ENCODE data around the gene GAL3ST2.

GAL3ST2 gene

GRCh38 chr2:241808721-241809382 lies 32.2 kb downstream of the GAL3ST2 start, which contains the start of gene NEU4:
TSS of gene NEU4 (plus strand) at chr2:241809193. CDS start at chr2:241814485, 5,292 bp downstream.
- Histone ChIP-seq H3K4me1 (ENCODE audit: control insufficient read depth, low read depth, low read length) (peaks cover 14% of the 10 kb centered on the region), H3K27ac (ENCODE audit: low read length) (no peak within 1 kb of the TSS), H3K9ac (ENCODE audit: low read length) (no peak within 1 kb of the TSS), H3K4me3 (ENCODE audit: low read length) (no peak within 1 kb of the TSS), H3K27me3 (ENCODE audit: control insufficient read depth, insufficient read depth, low read length) (peaks cover 37% of the 10 kb centered on the region), H3K36me3 (ENCODE audit: control insufficient read depth, low read depth, low read length) (no peaks in the 10 kb centered on the region), H3K9me3 (ENCODE audit: control insufficient read depth, low read depth, low read length) (no peaks in the 10 kb centered on the region)

GRCh38 chr2:241809383-241810306 lies 33.0 kb downstream of the GAL3ST2 start:
- Histone ChIP-seq H3K36me3 (ENCODE audit: control insufficient read depth, low read depth, low read length) (no peaks in the 10 kb centered on the region), H3K27ac (ENCODE audit: low read length) (no peak overlapping the region), H3K9me3 (ENCODE audit: control insufficient read depth, low read depth, low read length) (no peaks in the 10 kb centered on the region), H3K9ac (ENCODE audit: low read length) (no peak overlapping the region), H3K4me1 (ENCODE audit: control insufficient read depth, low read depth, low read length) (peaks cover 9% of the 10 kb centered on the region), H3K4me3 (ENCODE audit: low read length) (no peak overlapping the region), H3K27me3 (ENCODE audit: control insufficient read depth, insufficient read depth, low read length) (peaks cover 29% of the 10 kb centered on the region)

- H3K9me3 ChIP-seq (ENCODE audit: control insufficient read depth, low read depth, low read length), result no peaks in the 10 kb centered on the region
- peaks cover 25% of the 10 kb centered on the region for H3K27me3 ChIP-seq (ENCODE audit: control insufficient read depth, insufficient read depth, low read length)
- peaks cover 6% of the 10 kb centered on the region for H3K4me1 ChIP-seq (ENCODE audit: control insufficient read depth, low read depth, low read length)
- no peak overlapping the region for H3K27ac ChIP-seq (ENCODE audit: low read length)
- H3K4me3 ChIP-seq (ENCODE audit: low read length), result no peak overlapping the region
- H3K36me3 ChIP-seq (ENCODE audit: control insufficient read depth, low read depth, low read length), result no peaks in the 10 kb centered on the region
- H3K9ac ChIP-seq (ENCODE audit: low read length), result no peak overlapping the region
These were observed 33.9 kb downstream of the GAL3ST2 start for GRCh38 chr2:241810307-241811200.

DNA sequence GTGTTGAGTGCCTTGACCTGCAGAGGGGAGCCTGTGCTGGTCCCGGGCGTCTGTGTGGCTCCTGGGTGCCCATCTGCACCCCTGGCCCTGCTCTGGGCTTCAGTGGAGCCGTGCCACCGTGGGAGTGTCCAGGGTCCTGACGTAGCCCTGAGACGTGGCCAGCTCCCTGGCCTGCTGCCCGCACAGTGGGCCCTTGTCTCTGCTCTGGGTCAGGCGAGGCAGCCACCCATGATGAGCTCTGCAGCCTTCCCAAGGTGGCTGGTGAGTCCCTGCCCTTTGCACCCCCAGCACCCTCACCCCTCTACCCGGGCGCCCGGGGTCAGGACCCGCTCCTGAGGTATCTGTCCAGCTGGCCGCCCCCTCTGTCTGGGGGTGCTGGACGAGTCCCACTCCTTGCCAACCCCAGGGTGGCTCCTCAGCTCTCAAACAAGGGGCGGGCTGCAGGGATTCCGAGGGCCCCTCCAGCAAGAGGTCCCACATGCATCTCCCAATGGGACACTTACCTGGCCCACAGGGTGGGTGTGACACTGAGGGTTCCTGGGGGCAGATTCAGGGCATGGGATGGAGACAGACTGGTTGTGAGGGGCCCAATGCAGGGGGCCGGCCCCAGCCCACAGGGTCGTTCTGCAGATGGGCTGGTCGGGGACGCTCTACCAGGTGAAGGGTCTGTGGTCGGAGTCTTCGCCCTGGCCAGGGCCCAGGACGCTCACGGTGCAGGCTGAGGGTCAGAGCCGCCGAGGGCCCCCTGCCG lies 34.8 kb downstream of the GAL3ST2 start:
- Histone ChIP-seq H3K9ac (ENCODE audit: low read length) (no peak overlapping the region), H3K27me3 (ENCODE audit: control insufficient read depth, insufficient read depth, low read length) (peaks cover 25% of the 10 kb centered on the region)

DNA sequence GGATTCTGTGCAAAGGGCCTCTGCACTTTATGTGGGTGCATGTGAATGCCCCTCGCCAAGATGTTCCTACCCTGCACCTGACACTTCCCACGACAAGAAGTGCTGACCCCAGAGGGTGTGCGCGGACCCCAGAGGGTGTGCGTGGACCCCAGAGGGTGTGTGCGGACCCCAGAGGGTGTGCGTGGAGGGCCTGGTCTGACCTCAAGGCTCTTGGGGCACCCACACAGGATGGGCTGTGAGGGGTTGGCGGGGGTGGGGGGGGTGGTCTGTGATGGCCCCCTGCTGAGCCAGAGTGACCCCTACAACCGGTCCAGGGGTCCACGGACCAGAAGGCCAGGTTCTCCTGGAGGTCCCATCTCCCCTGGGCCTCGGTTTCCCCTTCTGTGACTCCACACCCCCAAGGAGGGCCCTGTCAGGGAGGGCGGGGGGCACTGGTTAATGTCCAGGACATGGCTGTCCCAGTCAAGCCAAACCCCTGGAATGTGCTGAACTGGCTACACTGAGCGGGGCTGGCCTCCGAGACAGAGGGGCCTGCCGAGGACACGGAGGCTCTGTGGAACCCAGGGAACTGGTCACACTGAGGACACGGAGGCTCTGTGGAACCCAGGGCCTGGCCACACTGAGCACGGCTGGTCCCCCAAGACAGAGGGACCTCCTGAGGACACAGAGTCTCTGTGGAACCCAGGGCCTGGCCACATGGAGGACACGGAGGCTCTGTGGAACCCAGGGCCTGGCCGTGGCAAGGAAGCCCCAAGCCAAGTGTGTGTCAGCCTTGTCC lies 35.5 kb downstream of the GAL3ST2 start:
- Histone ChIP-seq H3K36me3 (ENCODE audit: control insufficient read depth, low read depth, low read length) (no peaks in the 10 kb centered on the region), H3K27ac (ENCODE audit: low read length) (no peak overlapping the region), H3K4me3 (ENCODE audit: low read length) (no peak overlapping the region), H3K9ac (ENCODE audit: low read length) (no peak overlapping the region), H3K9me3 (ENCODE audit: control insufficient read depth, low read depth, low read length) (no peaks in the 10 kb centered on the region), H3K27me3 (ENCODE audit: control insufficient read depth, insufficient read depth, low read length) (peaks cover 25% of the 10 kb centered on the region), H3K4me1 (ENCODE audit: control insufficient read depth, low read depth, low read length) (peaks cover 6% of the 10 kb centered on the region)

More for the DNA sequence above, 34.8 kb downstream of the GAL3ST2 start:
- Histone ChIP-seq H3K9me3 (ENCODE audit: control insufficient read depth, low read depth, low read length) (no peaks in the 10 kb centered on the region), H3K4me3 (ENCODE audit: low read length) (no peak overlapping the region), H3K4me1 (ENCODE audit: control insufficient read depth, low read depth, low read length) (peaks cover 6% of the 10 kb centered on the region), H3K36me3 (ENCODE audit: control insufficient read depth, low read depth, low read length) (no peaks in the 10 kb centered on the region), H3K27ac (ENCODE audit: low read length) (no peak overlapping the region)

- no peak overlapping the region for H3K4me3 ChIP-seq (ENCODE audit: low read length)
- no peak overlapping the region for H3K9ac ChIP-seq (ENCODE audit: low read length)
- H3K9me3 ChIP-seq (ENCODE audit: control insufficient read depth, low read depth, low read length), result no peaks in the 10 kb centered on the region
- no peaks in the 10 kb centered on the region for H3K36me3 ChIP-seq (ENCODE audit: control insufficient read depth, low read depth, low read length)
- no peak overlapping the region for H3K27ac ChIP-seq (ENCODE audit: low read length)
- peaks cover 25% of the 10 kb centered on the region for H3K27me3 ChIP-seq (ENCODE audit: control insufficient read depth, insufficient read depth, low read length)
- peaks cover 6% of the 10 kb centered on the region for H3K4me1 ChIP-seq (ENCODE audit: control insufficient read depth, low read depth, low read length)
These were observed 36.4 kb downstream of the GAL3ST2 start for GRCh38 chr2:241812730-241813643.

DNA sequence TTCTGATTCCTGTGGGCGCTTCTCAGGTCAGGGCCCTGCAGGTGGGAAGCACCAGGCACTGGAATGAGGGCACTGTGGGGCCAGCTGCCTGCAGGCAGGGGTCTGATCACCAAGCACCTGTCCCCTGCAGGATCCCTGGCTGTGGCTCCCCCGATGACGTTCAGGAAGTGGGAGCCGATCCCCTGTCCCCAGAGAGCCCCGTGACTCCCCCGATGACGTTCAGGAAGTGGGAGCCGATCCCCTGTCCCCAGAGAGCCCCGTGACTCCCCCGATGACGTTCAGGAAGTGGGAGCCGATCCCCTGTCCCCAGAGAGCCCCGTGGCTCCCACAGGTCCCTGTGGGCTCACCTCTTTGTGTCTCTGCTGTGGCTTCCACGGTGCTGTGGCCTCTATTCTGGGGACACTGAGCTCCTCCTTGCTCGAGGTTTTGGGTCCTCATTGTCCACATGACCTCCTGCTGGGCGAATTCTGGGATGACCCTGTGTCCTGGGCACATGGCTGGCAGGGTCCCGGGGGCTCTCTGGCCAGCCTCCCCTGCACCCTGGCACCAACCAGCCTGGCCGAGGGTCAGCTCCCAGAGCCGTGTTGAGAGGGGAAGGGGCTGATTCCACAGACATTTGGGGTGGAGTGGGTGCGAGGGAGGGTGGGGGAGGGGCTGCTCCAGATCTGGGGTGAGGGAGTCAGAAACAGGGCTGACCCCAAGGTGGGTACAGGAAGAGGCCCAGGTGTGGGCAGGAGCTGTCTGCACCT lies 37.2 kb downstream of the GAL3ST2 start:
- no peaks in the 10 kb centered on the region for H3K4me1 ChIP-seq (ENCODE audit: control insufficient read depth, low read depth, low read length)
- H3K9ac ChIP-seq (ENCODE audit: low read length), result no peak overlapping the region
- peaks cover 17% of the 10 kb centered on the region for H3K27me3 ChIP-seq (ENCODE audit: control insufficient read depth, insufficient read depth, low read length)
- no peaks in the 10 kb centered on the region for H3K9me3 ChIP-seq (ENCODE audit: control insufficient read depth, low read depth, low read length)
- H3K4me3 ChIP-seq (ENCODE audit: low read length), result no peak overlapping the region
- no peak overlapping the region for H3K27ac ChIP-seq (ENCODE audit: low read length)
- no peaks in the 10 kb centered on the region for H3K36me3 ChIP-seq (ENCODE audit: control insufficient read depth, low read depth, low read length)

DNA sequence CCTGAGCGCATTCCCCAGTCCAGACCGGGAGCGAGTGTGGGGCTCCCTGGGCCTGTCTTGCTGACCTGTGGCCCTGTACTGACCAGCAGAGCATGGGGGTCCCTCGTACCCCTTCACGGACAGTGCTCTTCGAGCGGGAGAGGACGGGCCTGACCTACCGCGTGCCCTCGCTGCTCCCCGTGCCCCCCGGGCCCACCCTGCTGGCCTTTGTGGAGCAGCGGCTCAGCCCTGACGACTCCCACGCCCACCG lies 37.7 kb downstream of the GAL3ST2 start:
- Histone ChIP-seq H3K4me3 (ENCODE audit: low read length) (no peak overlapping the region), H3K36me3 (ENCODE audit: control insufficient read depth, low read depth, low read length) (no peaks in the 10 kb centered on the region), H3K27ac (ENCODE audit: low read length) (no peak overlapping the region), H3K27me3 (ENCODE audit: control insufficient read depth, insufficient read depth, low read length) (peaks cover 12% of the 10 kb centered on the region), H3K9me3 (ENCODE audit: control insufficient read depth, low read depth, low read length) (no peaks in the 10 kb centered on the region), H3K9ac (ENCODE audit: low read length) (no peak overlapping the region), H3K4me1 (ENCODE audit: control insufficient read depth, low read depth, low read length) (no peaks in the 10 kb centered on the region)

DNA sequence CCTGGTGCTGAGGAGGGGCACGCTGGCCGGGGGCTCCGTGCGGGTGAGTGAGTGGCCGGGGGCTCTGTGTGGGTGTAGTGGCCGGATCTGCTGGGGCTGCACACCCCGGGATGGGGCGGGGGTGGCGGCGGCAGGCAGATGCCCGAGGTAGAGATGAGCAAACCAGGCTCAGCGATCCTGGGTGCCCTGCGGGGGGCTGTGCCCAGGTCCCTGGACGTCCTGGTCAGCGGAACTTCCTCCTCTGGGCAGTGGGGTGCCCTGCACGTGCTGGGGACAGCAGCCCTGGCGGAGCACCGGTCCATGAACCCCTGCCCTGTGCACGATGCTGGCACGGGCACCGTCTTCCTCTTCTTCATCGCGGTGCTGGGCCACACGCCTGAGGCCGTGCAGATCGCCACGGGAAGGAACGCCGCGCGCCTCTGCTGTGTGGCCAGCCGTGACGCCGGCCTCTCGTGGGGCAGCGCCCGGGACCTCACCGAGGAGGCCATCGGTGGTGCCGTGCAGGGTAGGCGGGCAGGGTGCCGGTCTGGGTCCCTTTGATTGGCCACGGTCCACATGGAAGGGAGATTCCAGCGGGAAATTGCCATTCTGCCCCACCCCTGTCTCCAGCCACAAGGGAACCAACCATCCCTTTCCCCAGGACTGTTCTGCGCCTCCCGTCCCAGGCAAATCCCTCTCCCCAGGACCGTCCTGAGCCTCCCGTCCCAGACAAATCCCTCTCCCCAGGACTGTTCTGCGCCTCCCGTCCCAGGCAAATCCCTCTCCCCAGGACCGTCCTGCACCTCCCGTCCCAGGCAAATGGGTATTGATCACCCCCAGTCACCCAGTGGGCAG lies 38.2 kb downstream of the GAL3ST2 start:
- Histone ChIP-seq H3K4me3 (ENCODE audit: low read length) (no peak overlapping the region), H3K27ac (ENCODE audit: low read length) (no peak overlapping the region), H3K9me3 (ENCODE audit: control insufficient read depth, low read depth, low read length) (no peaks in the 10 kb centered on the region), H3K27me3 (ENCODE audit: control insufficient read depth, insufficient read depth, low read length) (peaks cover 6% of the 10 kb centered on the region), H3K9ac (ENCODE audit: low read length) (no peak overlapping the region), H3K36me3 (ENCODE audit: control insufficient read depth, low read depth, low read length) (no peaks in the 10 kb centered on the region), H3K4me1 (ENCODE audit: control insufficient read depth, low read depth, low read length) (no peaks in the 10 kb centered on the region)
